Pancreas (tissue), 10 donors: Measurements from ENCODE around the gene MAB21L3. TPM values are rescaled to one million over a fixed set of nuclear protein-coding genes. Genes with fewer than 3 reads are reported as not detected.

ENCODE experiments used
- ATAC-seq, 4 donors: fragments of 200-7000 bp; cut with Tn5 transposase; one replicate each; pipeline versions ENCODE4 v1.8.0 to v1.9.1; 2020; ENCODE audit warnings: mild to moderate bottlenecking in 4 of 4, moderate library complexity in 4 of 4
- DNase-seq, 6 donors: peaks; one replicate each; pipeline ENCODE4 v3.0.0-alpha.2; 2020
- FAIRE-seq: peaks from 2 replicates; lab custom pipeline; 2012; peaks lifted over from hg19 to GRCh38; lab: Jason Lieb, UNC
- H3K27ac ChIP-seq, 4 donors: fragments of 200-600 bp; sonication (generic); 1 replicate in 3 of 4; 2 replicates in 1 of 4; pipeline versions ENCODE4 v1.5.0 to v1.8.0; 2020
- H3K27me3 ChIP-seq, 4 donors: fragments of 200-600 bp; one replicate each; pipeline ENCODE4 v1.8.0; 2021
- H3K36me3 ChIP-seq, 3 donors: fragments of 200-600 bp; sonication (generic) in 1 of 3; one replicate each; pipeline versions ENCODE4 v1.5.0 to v1.8.0; 2020 to 2021
- H3K4me1 ChIP-seq, 3 donors: fragments of 200-600 bp; one replicate each; pipeline ENCODE4 v1.8.0; 2021
- H3K4me3 ChIP-seq, 4 donors: fragments of 200-600 bp; sonication (generic) in 2 of 4; one replicate each; pipeline versions ENCODE4 v1.5.0 to v1.8.0; 2020 to 2021
- H3K9me3 ChIP-seq, 4 donors: fragments of 200-600 bp; one replicate each; pipeline ENCODE4 v1.8.0; 2021
- WGBS, 2 donors: extraction: QIAGEN DNeasy Blood & Tissue Kit; methylation state at CpG; one replicate each; pipeline ENCODE4 v1.1.7; 2013; 5-methylcytosine and 5-hydroxymethylcytosine counted together
- intact Hi-C, 3 donors: fragments of 100-400 bp; cut with DNase I; formaldehyde crosslinking; loops; one replicate each; pipeline versions ENCODE4 v1.11.1 to v1.14.2; 2022
- polyA plus RNA-seq, 2 donors: library from polyadenylated mRNA; stranded (reverse); fragments of 200-250 nt; gene quantifications; one replicate each; pipeline ENCODE4 v1.2.3, GENCODE V29; 2013
- total RNA-seq, 6 donors: library from RNA; stranded (reverse); fragmentation: NEBNext Ultra II Directional in 4 of 6; extraction: Animal tissue kit (Norgen Biotek cat#: 25700) in 4 of 6; gene quantifications; one replicate each; pipeline versions ENCODE4 v1.2.1 to v1.2.4, GENCODE V29; 2021 to 2023
- TF ChIP-seq, protein P1 (sequence below), 4 donors: fragments of 200-600 bp; sonication (generic) in 3 of 4; IDR thresholded peaks; one replicate each; pipeline versions ENCODE4 v1.5.0 to v1.8.0; 2021; ENCODE audit warnings: antibody characterized with exemption in 4 of 4
- donor health status: healthy with polysubstance abuse.
- donor health status: DM: no; HTN: no; CAD: no; lungs with moderate emphysema.
- donor health status: DM: no; HTN: no; CAD: no.
- donor health status: control.
- donor health status: control.
- donor health status: Bipolar disorder and iron deficiency.
- donor health status: DM: yes; HTN: yes; CAD: no.
- donor health status: DM: no; HTN: no; CAD: no.
- donor health status: DM: no; HTN: no; CAD: no.
- donor health status: DM: yes; HTN: yes; CAD: no.

Gene MAB21L3
- total and polyA plus RNA-seq, 8 donors = 0.12 TPM; not detected in 7

- H3K27me3 ChIP-seq = no peaks in the 10 kb centered on the region
- intact Hi-C loops = no loop called here
- H3K36me3 ChIP-seq = peaks cover 0 to 10% (median 0%) of the 10 kb centered on the region in 3 donors
- TF ChIP-seq, protein P1, sequence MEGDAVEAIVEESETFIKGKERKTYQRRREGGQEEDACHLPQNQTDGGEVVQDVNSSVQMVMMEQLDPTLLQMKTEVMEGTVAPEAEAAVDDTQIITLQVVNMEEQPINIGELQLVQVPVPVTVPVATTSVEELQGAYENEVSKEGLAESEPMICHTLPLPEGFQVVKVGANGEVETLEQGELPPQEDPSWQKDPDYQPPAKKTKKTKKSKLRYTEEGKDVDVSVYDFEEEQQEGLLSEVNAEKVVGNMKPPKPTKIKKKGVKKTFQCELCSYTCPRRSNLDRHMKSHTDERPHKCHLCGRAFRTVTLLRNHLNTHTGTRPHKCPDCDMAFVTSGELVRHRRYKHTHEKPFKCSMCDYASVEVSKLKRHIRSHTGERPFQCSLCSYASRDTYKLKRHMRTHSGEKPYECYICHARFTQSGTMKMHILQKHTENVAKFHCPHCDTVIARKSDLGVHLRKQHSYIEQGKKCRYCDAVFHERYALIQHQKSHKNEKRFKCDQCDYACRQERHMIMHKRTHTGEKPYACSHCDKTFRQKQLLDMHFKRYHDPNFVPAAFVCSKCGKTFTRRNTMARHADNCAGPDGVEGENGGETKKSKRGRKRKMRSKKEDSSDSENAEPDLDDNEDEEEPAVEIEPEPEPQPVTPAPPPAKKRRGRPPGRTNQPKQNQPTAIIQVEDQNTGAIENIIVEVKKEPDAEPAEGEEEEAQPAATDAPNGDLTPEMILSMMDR (IDR thresholded peaks at IDR 0.05) = no peak
- no peak overlapping the region for H3K27ac ChIP-seq
- DNase-seq (no peak), FAIRE-seq (no peak), ATAC-seq (no peak)
- 88 to 100% methylated on average over 2 of the region's 2 CpGs for WGBS, 2 donors
- H3K4me3 ChIP-seq = no peak overlapping the region
- H3K4me1 ChIP-seq = no peaks in the 10 kb centered on the region
- H3K9me3 ChIP-seq = no peaks in the 10 kb centered on the region
These were observed 43.7 kb upstream of the MAB21L3 start for GRCh38 chr1:116067566-116067890.

- Histone ChIP-seq H3K27ac (no peak overlapping the region), H3K36me3 (no peaks in the 10 kb centered on the region), H3K9me3 (no peaks in the 10 kb centered on the region), H3K27me3 (no peaks in the 10 kb centered on the region), H3K4me1 (no peaks in the 10 kb centered on the region), H3K4me3 (no peak overlapping the region)
- WGBS, 2 donors = 0% methylated on average over 1 of the region's 1 CpG
- no peak for FAIRE-seq
- TF ChIP-seq, protein P1 (IDR thresholded peaks at IDR 0.05) = no peak
- no peak for ATAC-seq
- DNase-seq = no peak
- intact Hi-C loops = no loop called here
These were observed 35.6 kb upstream of the MAB21L3 start for GRCh38 chr1:116075575-116075974.

- TF ChIP-seq, protein P1 (IDR thresholded peaks at IDR 0.05) = no peak
- H3K9me3 ChIP-seq = no peaks in the 10 kb centered on the region
- 55 to 58% methylated on average over 4 of the region's 4 CpGs for WGBS, 2 donors
- ATAC-seq = no peak
- H3K27me3 ChIP-seq = no peaks in the 10 kb centered on the region
- no peak for FAIRE-seq
- no peaks in the 10 kb centered on the region for H3K36me3 ChIP-seq
- no peaks in the 10 kb centered on the region for H3K4me1 ChIP-seq
- intact Hi-C loops = no loop called here
- no peak for DNase-seq
- H3K27ac ChIP-seq = no peak overlapping the region
- H3K4me3 ChIP-seq = no peak overlapping the region
These were observed 35.2 kb upstream of the MAB21L3 start for GRCh38 chr1:116075990-116076389.

DNA sequence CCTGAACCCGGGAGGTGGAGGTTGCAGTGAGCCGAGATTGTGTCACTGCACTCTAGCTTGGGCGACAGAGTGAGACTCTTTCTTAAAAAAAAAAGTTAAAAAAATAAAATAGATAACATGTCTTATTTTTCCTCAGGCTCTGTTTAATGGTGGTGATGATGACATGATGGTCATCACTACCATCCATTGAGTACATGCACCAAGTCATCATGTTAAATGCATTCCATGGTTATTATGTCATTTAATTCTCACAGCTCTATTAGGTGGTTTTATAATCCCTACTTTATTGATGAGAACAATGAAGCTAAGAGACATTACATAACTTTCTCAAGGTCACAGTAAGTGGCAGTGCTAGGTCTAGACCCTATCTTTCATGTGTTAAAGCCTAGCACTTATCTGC is 34.4 kb upstream of the MAB21L3 start:
- DNase-seq (no peak), ATAC-seq (no peak), FAIRE-seq (no peak)
- no peaks in the 10 kb centered on the region for H3K36me3 ChIP-seq
- H3K27me3 ChIP-seq = no peaks in the 10 kb centered on the region
- intact Hi-C loops = no loop called here
- no peak overlapping the region for H3K27ac ChIP-seq
- H3K4me1 ChIP-seq = no peaks in the 10 kb centered on the region
- 93 to 98% methylated on average over 3 of the region's 3 CpGs for WGBS, 2 donors
- TF ChIP-seq, protein P1 (IDR thresholded peaks at IDR 0.05) = no peak
- H3K4me3 ChIP-seq = no peak overlapping the region
- no peaks in the 10 kb centered on the region for H3K9me3 ChIP-seq

GRCh38 chr1:116078699-116079223 is 32.4 kb upstream of the MAB21L3 start:
- DNase-seq = no peak

More at GRCh38 chr1:116078699-116079223, 32.4 kb upstream of the MAB21L3 start:
- TF ChIP-seq, protein P1 (IDR thresholded peaks at IDR 0.05) = no peak
- 62 to 72% methylated on average over 6 of the region's 6 CpGs for WGBS, 2 donors
- Histone ChIP-seq H3K4me1 (no peaks in the 10 kb centered on the region), H3K4me3 (no peak overlapping the region), H3K9me3 (no peaks in the 10 kb centered on the region), H3K27ac (no peak overlapping the region), H3K27me3 (no peaks in the 10 kb centered on the region), H3K36me3 (no peaks in the 10 kb centered on the region)
- FAIRE-seq (no peak), ATAC-seq (no peak)
- intact Hi-C loops = no loop called here
